HPDE6-E6E7 (cell line): ENCODE data around the gene RNASE4.
"Not testable (repeated sequence)": the region's sequence is repeated elsewhere in the genome, so short reads cannot be mapped to it uniquely, and the experiment has no call there.

Experiments used
- DNase-seq: peaks from one replicate; pipeline ENCODE4 v3.0.0; 2011; ENCODE audit warnings: missing footprints; ENCODE audit errors: extremely low spot score

The RNASE4 gene

GRCh38 chr14:20683891-20684661, at the start of gene RNASE4:
RNASE4 (plus strand) TSS chr14:20684560; CDS start chr14:20699372, 14,812 bp downstream.
- DNase-seq = peak; percentile 61

- no peak for DNase-seq
Observed at GRCh38 chr14:20641591-20641990, 42.8 kb upstream of the RNASE4 start, which contains the start of gene OR6S1. OR6S1 (minus strand) TSS chr14:20641691; CDS start chr14:20641691, 0 bp downstream.

DNA sequence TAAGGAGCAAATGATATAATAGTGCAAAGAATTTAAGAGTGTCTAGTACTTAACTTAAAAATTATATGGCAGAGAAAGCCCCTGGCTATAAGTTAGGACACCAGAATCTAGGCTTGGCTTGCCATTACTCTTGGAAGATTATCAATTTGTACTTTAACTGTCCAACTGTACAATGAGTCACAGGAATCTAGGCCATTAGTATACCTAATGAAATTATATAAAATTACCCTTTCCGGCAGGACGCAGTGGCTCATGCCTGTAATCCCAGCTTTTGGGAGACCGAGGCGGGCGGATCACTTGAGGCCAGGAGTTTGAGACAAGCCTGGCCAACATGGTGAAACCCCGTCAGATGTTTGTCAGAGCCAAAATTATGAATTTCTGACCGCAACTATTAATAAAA, 42.2 kb upstream of the RNASE4 start:
- no peak for DNase-seq

DNA sequence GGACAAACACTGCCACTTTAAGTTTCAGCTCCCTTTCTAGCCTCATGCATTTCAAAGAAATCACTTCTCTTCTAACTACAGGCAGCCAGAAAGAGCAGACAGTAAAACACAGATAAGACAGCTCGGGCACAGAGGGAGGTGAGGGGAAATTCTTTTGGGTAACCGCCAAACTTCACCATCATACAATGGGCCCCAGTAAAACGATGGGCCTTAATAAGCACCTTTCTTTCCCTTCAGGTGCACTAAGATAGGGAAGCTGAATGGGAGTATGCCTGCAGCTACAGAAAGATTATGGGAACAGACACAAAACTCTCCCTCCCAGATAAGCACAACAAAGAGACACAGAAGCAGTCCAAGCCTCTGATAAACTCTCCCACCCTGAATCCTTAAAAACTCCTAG, 41.6 kb upstream of the RNASE4 start:
- not testable (repeated sequence) for DNase-seq

- DNase-seq = no peak
Observed at GRCh38 chr14:20644520-20644919, 39.8 kb upstream of the RNASE4 start.

- DNase-seq = no peak
Observed at GRCh38 chr14:20645481-20645880, 38.9 kb upstream of the RNASE4 start.

GRCh38 chr14:20652996-20653975, 31.1 kb upstream of the RNASE4 start:
- peak; percentile 64 for DNase-seq

DNA sequence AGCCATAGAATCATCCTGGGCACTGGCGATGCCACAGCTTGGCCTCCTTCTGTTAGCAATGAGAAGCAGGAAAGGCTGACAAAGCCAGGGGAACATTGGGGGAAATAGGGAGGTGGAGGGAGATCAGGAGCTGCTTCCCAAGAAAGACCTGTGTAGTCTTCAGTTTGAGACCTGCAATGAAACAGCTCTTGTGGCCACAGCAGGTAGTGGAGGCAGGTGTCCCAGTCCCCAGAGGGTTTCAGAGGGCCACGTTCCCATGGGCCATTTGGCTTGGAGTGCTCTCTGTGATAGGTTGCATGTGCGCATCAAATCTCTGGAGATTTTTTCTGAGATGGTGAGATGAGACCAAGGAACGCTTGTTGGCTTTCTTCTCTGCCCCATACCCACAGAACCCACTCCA, 28.5 kb upstream of the RNASE4 start:
- no peak for DNase-seq

DNA sequence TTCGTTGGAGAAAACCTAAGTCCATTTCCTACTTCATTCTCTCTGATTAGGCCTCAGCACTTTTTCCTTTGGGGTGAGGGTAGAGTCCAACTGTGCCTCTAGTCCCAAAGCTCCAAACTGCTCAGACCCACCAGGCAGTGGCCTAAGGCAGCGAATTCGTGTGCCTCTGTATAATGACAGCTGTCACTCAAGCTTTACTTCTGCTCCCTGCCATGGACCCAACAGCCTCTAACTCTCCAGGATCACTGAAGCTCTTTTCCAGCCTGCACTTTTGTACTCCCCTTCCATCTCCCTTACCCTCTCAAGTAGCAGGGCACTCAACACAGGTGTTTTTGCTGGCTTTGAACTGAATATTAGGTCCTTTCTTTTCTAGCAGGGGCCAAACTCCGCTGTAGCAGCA, 28.1 kb upstream of the RNASE4 start:
- no peak for DNase-seq

DNA sequence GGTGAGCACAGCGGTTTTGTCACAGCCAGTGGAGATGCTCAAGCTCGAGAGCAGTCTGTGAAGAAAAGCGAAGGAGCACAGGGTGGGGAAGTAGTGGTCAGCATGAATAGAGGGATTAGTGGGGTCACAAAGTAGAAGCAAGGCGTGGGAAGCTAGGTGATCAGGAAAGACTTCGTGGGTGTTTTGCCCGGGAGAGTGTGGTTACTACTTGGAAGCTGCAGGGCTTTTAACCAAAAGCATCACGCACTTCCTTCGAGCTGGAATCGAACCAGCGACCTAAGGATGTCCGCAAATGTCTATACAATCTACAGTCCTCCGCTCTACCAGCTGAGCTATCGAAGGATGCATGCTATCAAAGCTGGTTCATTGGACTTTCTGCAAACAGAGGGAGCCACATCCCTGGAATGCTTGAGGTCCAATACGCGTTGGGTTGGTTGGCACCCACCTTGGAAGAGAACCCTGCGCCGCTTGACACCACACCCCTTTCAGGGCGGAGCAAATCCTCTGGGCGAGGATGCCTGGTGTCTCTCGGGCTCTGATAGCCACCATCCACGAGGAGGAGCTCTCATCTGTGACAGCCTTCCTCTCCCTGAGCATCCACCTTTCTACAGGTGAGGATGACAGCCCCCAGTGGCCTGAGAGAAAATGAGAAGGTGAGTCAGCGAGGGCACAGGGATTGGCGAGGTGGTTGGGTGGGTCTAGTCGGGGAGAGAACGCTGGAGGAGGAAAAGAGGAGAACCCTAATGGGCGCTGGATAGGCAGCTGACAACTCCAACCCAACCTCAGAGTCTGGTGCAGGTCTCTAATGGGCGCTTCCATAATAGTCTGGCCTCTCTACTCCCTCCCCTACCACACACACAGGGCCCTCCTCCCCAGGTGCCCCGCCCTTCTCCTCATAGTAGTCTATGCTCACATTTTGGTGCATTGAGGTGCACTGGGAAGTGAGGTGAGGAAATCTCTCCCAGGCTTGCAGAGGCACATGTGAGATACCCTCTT, 26.8 kb upstream of the RNASE4 start:
- DNase-seq = peak; percentile 88

GRCh38 chr14:20658246-20658645, 26.1 kb upstream of the RNASE4 start:
- DNase-seq = no peak

DNA sequence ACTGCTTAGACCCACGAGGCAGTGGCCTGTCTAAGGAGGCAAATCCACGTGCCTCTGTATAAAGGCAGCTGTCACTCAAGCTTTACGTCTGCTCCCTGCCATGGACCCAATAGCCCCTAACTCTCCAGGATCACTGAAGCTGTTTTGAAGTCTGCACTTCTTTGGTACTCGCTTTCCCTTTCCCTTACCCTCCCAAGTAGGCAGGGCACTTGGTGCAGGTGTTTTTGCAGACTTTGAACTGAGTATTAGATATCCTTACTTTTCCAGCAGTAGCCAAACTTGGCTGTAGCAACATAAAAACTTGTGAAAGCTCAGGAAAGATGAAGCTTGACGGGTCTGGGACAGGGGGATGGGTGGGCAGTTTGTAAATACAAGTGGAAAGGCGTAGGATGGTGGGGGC, 25.0 kb upstream of the RNASE4 start:
- DNase-seq = no peak

DNA sequence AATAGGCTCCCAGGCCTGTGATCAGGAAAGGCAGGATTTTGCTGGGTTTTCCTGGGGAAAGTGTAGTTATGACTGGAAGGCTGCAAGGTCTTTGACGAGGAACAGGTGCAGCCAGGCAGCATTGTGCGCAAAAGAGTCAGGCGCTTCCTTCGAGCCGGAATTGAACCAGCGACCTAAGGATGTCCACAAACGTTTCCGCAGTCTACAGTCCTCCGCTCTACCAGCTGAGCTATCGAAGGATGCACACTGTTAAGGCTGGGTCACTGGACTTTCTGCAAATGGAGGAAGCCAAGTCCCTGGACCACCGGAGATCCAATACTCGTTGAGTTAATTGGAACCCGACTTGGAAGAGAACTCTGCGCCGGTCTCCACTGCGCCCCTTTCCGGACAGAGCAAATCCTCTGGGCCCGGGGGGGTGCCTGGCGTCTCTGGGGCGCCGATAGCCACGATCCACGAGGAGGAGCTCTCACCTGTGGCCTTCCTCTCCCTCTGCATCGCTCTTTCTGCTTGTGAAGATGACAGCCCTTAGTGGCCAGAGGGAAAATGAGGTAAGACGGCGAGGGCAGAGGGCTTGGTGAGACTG, 24.5 kb upstream of the RNASE4 start:
- DNase-seq = no peak

- DNase-seq = no peak
Observed at GRCh38 chr14:20661197-20661596, 23.2 kb upstream of the RNASE4 start.

GRCh38 chr14:20662968-20663732, 21.2 kb upstream of the RNASE4 start:
- DNase-seq = peak; percentile 84

GRCh38 chr14:20666400-20666961, 17.9 kb upstream of the RNASE4 start:
- DNase-seq = not testable (repeated sequence)

DNA sequence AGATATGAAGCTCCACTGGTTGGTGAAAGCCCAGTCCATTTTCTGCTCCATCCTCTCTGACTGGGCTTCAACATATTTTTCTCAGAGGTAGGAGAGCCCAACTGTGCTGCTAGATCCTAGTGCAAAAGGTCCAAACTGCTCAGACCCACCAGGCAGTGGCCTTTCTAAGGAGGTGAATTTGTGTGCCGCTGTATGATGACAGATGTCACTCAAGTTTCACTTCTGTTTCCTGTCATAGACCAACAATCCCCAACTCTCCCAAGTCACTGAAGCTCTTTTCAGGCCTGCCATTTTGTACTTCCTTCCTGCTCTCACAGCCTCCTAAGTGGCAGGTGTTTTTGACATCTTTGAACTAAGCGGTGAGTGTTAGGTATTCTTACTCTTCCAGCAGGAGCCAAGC, 16.4 kb upstream of the RNASE4 start:
- DNase-seq = no peak

GRCh38 chr14:20668969-20669368, 15.4 kb upstream of the RNASE4 start:
- no peak for DNase-seq

GRCh38 chr14:20671597-20672283, 12.6 kb upstream of the RNASE4 start:
- no peak for DNase-seq
